ENCODE data around the gene TWNK.

DNA sequence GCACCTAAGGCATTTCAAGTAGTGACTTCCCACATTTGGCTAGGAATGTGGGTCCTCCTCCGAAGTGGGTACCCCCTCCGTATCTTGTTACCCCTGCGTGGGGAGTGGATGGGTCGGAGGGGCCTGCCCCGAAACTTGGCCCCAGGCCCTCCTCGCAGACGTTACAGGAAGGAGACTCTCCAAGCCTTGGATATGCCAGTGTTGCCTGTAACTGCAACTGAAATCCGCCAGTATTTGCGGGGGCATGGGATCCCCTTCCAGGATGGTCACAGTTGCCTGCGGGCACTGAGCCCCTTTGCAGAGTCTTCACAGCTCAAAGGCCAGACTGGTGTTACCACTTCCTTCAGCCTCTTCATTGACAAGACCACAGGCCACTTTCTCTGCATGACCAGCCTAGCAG is 823 bp downstream of the TWNK start:
- no peak for TF ChIP-seq E2F1 (CRISPR knock-in tag; IDR thresholded peaks at IDR 0.05)
- TF ChIP-seq, protein P1, sequence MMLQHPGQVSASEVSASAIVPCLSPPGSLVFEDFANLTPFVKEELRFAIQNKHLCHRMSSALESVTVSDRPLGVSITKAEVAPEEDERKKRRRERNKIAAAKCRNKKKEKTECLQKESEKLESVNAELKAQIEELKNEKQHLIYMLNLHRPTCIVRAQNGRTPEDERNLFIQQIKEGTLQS (CRISPR knock-in tag; conservative IDR thresholded peaks at IDR 0.05): no peak
- TF ChIP-seq, protein P2, sequence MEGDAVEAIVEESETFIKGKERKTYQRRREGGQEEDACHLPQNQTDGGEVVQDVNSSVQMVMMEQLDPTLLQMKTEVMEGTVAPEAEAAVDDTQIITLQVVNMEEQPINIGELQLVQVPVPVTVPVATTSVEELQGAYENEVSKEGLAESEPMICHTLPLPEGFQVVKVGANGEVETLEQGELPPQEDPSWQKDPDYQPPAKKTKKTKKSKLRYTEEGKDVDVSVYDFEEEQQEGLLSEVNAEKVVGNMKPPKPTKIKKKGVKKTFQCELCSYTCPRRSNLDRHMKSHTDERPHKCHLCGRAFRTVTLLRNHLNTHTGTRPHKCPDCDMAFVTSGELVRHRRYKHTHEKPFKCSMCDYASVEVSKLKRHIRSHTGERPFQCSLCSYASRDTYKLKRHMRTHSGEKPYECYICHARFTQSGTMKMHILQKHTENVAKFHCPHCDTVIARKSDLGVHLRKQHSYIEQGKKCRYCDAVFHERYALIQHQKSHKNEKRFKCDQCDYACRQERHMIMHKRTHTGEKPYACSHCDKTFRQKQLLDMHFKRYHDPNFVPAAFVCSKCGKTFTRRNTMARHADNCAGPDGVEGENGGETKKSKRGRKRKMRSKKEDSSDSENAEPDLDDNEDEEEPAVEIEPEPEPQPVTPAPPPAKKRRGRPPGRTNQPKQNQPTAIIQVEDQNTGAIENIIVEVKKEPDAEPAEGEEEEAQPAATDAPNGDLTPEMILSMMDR (IDR thresholded peaks at IDR 0.05): no peak
- no peak for TF ChIP-seq ZNF219 (CRISPR knock-in tag; IDR thresholded peaks at IDR 0.05; ENCODE audit: borderline replicate concordance)
